ENCODE measurements around the gene WDR70.
"Not testable (repeated sequence)": the region's sequence is repeated elsewhere in the genome, so short reads cannot be mapped to it uniquely, and the experiment has no call there.

The WDR70 gene

GRCh38 chr5:37685211-37685610 is 306.1 kb downstream of the WDR70 start:
- DNase-seq (ENCODE audit: low spot score) = no peak

- DNase-seq (ENCODE audit: low spot score) = no peak
Observed at GRCh38 chr5:37685816-37686215, 306.7 kb downstream of the WDR70 start.

GRCh38 chr5:37688925-37689324 is 309.8 kb downstream of the WDR70 start:
- DNase-seq (ENCODE audit: low spot score) = not testable (repeated sequence)

- DNase-seq (ENCODE audit: low spot score) = not testable (repeated sequence)
Observed at GRCh38 chr5:37694333-37694732, 315.2 kb downstream of the WDR70 start.

- DNase-seq (ENCODE audit: low spot score) = no peak
Observed at GRCh38 chr5:37694867-37695266, 315.7 kb downstream of the WDR70 start.

GRCh38 chr5:37695647-37696046 is 316.5 kb downstream of the WDR70 start:
- DNase-seq (ENCODE audit: low spot score) = no peak

- DNase-seq (ENCODE audit: low spot score) = peak; percentile 45
Observed at GRCh38 chr5:37696190-37697021, 317.3 kb downstream of the WDR70 start.

- no peak for DNase-seq (ENCODE audit: low spot score)
Observed at GRCh38 chr5:37701868-37702267, 322.8 kb downstream of the WDR70 start.

- no peak for DNase-seq (ENCODE audit: low spot score)
Observed at GRCh38 chr5:37703841-37704241, 324.7 kb downstream of the WDR70 start.

GRCh38 chr5:37704406-37704805 is 325.3 kb downstream of the WDR70 start:
- no peak for DNase-seq (ENCODE audit: low spot score)

- no peak for DNase-seq (ENCODE audit: low spot score)
Observed at GRCh38 chr5:37709020-37709419, 329.9 kb downstream of the WDR70 start.

GRCh38 chr5:37710965-37711364 is 331.8 kb downstream of the WDR70 start:
- DNase-seq (ENCODE audit: low spot score) = no peak

- DNase-seq (ENCODE audit: low spot score) = no peak
Observed at GRCh38 chr5:37712750-37713149, 333.6 kb downstream of the WDR70 start.

- DNase-seq (ENCODE audit: low spot score) = no peak
Observed at GRCh38 chr5:37714756-37715155, 335.6 kb downstream of the WDR70 start.

- DNase-seq (ENCODE audit: low spot score) = no peak
Observed at GRCh38 chr5:37715361-37715760, 336.2 kb downstream of the WDR70 start.

- DNase-seq (ENCODE audit: low spot score) = no peak
Observed at GRCh38 chr5:37715992-37716391, 336.9 kb downstream of the WDR70 start.

- DNase-seq (ENCODE audit: low spot score) = no peak
Observed at GRCh38 chr5:37716405-37716804, 337.3 kb downstream of the WDR70 start.

- DNase-seq (ENCODE audit: low spot score) = no peak
Observed at GRCh38 chr5:37717276-37717612, 338.1 kb downstream of the WDR70 start.

GRCh38 chr5:37717613-37718431 is 338.7 kb downstream of the WDR70 start:
- peak; percentile 90 for DNase-seq (ENCODE audit: low spot score)

GRCh38 chr5:37720550-37720952 is 341.4 kb downstream of the WDR70 start:
- no peak for DNase-seq (ENCODE audit: low spot score)

GRCh38 chr5:37721447-37721871 is 342.3 kb downstream of the WDR70 start:
- no peak for DNase-seq (ENCODE audit: low spot score)

- DNase-seq (ENCODE audit: low spot score) = peak; percentile 62
Observed at GRCh38 chr5:37722236-37723161, 343.4 kb downstream of the WDR70 start.

Measured in LoVo (cell line).